Measurements from ENCODE around the gene NFATC2IP.
"Not testable (repeated sequence)": the region's sequence is repeated elsewhere in the genome, so short reads cannot be mapped to it uniquely, and the experiment has no call there.

The NFATC2IP gene

GRCh38 chr16:28990375-28991040, 39.8 kb downstream of the NFATC2IP start:
- in situ Hi-C loops (cut with MboI; ENCODE audit: low sequenced_read_pairs): no loop called here

- in situ Hi-C loops (cut with MboI; ENCODE audit: low sequenced_read_pairs): no loop called here
Observed at GRCh38 chr16:28991687-28992086, 41.0 kb downstream of the NFATC2IP start.

- in situ Hi-C loops (cut with MboI; ENCODE audit: low sequenced_read_pairs): no loop called here
Observed at GRCh38 chr16:28992496-28992895, 41.8 kb downstream of the NFATC2IP start.

GRCh38 chr16:28998837-28999236, 48.1 kb downstream of the NFATC2IP start:
- in situ Hi-C loops (cut with MboI; ENCODE audit: low sequenced_read_pairs): no loop called here

- in situ Hi-C loops (cut with MboI; ENCODE audit: low sequenced_read_pairs): no loop called here
Observed at GRCh38 chr16:28999577-28999976, 48.8 kb downstream of the NFATC2IP start.

GRCh38 chr16:29000019-29000418, 49.3 kb downstream of the NFATC2IP start:
- in situ Hi-C loops (cut with MboI; ENCODE audit: low sequenced_read_pairs): no loop called here

GRCh38 chr16:29004496-29005139, 53.9 kb downstream of the NFATC2IP start:
- in situ Hi-C loops (cut with MboI; ENCODE audit: low sequenced_read_pairs): not testable (repeated sequence)

- in situ Hi-C loops (cut with MboI; ENCODE audit: low sequenced_read_pairs): no loop called here
Observed at GRCh38 chr16:29007730-29008593, 57.2 kb downstream of the NFATC2IP start.

GRCh38 chr16:29009050-29009837, 58.5 kb downstream of the NFATC2IP start:
- in situ Hi-C loops (cut with MboI; ENCODE audit: low sequenced_read_pairs): no loop called here

- in situ Hi-C loops (cut with MboI; ENCODE audit: low sequenced_read_pairs): no loop called here
Observed at GRCh38 chr16:29009838-29010166, 59.1 kb downstream of the NFATC2IP start.

GRCh38 chr16:29011112-29011511, 60.4 kb downstream of the NFATC2IP start:
- in situ Hi-C loops (cut with MboI; ENCODE audit: low sequenced_read_pairs): no loop called here

- in situ Hi-C loops (cut with MboI; ENCODE audit: low sequenced_read_pairs): no loop called here
Observed at GRCh38 chr16:29011851-29012250, 61.1 kb downstream of the NFATC2IP start.

- in situ Hi-C loops (cut with MboI; ENCODE audit: low sequenced_read_pairs): no loop called here
Observed at GRCh38 chr16:29012913-29013553, 62.3 kb downstream of the NFATC2IP start.

- in situ Hi-C loops (cut with MboI; ENCODE audit: low sequenced_read_pairs): no loop called here
Observed at GRCh38 chr16:29014561-29015069, 63.9 kb downstream of the NFATC2IP start.

Measured in HL-60/S4 treated with retinoic acid at 250 ng/mL for 4 days and 3 days (cell line).